Measurements from ENCODE around the gene TERB1.
"Not testable (repeated sequence)": the region's sequence is repeated elsewhere in the genome, so short reads cannot be mapped to it uniquely, and the experiment has no call there.

Gene TERB1

DNA sequence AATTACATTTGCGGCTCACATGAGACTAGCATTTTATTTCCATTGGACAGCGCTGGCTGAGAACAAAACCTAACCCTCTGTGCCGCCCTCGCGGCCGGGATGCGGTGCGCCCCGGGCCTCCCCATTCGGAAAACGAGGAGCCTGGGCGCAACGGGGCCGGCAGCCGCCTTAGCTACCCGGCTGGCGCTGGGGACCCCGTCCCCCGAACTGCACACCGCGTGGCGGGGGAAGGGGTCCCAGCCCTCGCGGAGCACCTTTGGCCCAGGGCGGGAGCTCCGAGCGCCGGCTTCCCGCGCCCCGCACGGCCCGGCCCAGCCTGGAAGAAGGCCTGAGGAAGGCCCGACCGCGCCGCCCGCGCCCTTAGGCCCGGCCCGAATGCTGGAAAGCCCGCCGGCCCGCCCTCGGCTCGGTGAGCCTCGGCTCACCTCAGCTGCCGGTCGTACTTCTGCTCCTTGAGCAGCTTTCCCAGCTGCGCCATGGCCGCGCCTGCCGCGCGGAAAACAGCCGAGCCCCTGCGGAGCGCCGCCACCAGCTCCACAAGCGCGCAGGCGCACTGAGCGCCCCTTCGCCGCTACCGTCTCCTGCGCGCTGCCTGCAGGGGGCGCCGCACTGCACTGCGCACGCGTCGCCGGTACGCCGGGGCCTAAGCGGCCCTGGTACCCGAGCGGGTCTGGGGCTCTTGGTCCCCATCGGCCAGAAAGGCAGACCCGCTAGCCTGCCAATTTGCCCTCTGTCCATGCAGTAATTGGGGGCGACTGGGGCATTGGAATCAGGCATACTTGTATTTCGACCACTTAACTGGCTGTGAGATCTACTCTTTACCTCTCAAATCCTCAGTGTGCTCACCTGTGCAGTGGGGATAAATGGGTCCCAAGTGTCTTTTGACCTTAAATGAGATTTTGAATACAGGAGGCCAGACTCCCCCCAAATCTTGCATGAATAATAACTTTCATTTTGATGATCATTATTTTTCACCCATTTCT lies 29.3 kb upstream of the TERB1 start, which contains the start of gene NAE1:
NAE1 (minus strand) TSS at position 555 of the 983 bp plus-strand sequence; CDS start at position 478, 77 bp downstream.
- DNase-seq (ENCODE audit: low spot score) = peak; percentile 89

GRCh38 chr16:66824006-66824405 lies 22.6 kb upstream of the TERB1 start:
- no peak for DNase-seq (ENCODE audit: low spot score)

DNA sequence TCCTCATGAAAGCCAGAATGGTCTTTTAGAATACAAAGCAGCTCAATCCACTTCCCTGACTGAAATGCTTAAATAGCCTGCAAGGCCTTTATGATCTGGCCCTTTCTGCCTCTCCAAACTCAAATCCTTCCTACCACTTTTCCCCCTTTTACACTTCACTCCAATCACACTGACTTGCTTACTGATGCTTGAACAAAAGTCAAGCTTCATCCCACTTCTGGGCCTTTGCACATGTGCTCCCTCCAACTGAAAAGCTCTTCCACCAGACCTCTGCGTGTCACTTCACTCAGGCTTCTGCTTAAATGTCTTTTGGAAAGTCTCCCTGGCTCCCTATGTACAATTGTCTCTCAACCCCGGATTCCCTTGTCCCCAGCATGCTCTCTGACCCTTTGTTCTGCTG lies 13.3 kb upstream of the TERB1 start:
- DNase-seq (ENCODE audit: low spot score) = no peak

GRCh38 chr16:66811043-66811442 lies 9.7 kb upstream of the TERB1 start:
- no peak for DNase-seq (ENCODE audit: low spot score)

DNA sequence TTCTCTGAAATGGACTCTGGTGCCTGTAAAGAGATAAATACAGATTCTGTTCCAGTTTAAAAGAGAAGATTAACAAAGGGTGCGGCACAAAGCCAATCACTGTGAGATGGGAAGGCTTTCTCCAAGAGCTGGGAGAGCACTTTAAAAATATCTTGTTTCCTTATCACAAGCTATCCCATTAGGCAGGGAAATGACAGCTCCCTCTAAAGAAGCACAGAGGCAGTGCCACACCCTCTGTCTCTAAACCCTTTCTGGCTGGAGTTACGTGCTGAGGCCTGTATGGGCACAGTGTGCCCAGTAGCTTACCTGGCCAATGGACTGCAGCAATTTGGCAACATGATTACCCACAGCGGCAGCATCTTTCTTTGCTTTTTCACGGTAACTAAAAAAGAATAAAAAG lies 9.0 kb upstream of the TERB1 start:
- DNase-seq (ENCODE audit: low spot score) = no peak

GRCh38 chr16:66809765-66810164 lies 8.4 kb upstream of the TERB1 start:
- DNase-seq (ENCODE audit: low spot score) = no peak

GRCh38 chr16:66802159-66802558 lies 775 bp upstream of the TERB1 start:
- no peak for DNase-seq (ENCODE audit: low spot score)

DNA sequence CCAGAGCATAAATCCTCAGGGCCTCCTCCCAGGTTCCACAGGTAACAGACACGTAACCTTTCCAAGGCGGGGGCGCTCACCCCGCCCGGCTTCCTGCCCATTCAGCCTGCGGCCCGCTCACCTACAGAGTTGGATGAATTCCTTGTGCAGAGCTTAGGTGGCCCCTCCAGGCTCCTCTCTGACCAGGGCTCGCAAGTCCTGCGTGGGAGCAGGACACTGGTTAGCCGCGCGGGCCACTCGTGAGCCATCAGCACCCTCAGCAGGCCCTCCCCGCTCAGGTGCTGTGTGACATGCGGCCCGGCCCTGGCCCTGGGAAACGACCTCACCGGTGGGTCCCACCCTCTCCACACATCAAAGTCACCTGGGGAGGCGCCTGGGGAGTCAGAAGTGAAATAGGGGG lies 528 bp downstream of the TERB1 start:
- DNase-seq (ENCODE audit: low spot score) = no peak

- DNase-seq (ENCODE audit: low spot score) = no peak
Measured at GRCh38 chr16:66798161-66798560, 3.2 kb downstream of the TERB1 start.

GRCh38 chr16:66793984-66794383 lies 7.4 kb downstream of the TERB1 start:
- not testable (repeated sequence) for DNase-seq (ENCODE audit: low spot score)

- DNase-seq (ENCODE audit: low spot score) = no peak
Measured at GRCh38 chr16:66790130-66790733, 11.2 kb downstream of the TERB1 start.

DNA sequence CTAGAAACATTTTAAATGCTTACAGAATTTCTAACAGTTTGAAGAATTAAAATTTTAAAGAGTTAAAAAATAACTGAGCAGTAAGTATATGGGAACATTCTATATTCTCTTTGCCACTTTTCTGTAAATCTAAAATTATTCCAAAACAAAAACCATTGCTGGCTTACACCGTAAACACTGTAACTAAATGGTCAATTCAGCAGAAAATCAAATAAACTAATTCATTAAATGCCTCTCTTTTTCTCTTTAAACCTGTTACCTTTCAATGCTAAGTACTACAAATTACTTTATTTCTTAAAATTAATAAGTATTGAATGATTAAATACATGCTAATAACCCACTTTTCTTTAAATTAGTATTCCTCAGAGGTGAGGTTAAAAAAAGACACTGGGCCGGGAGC lies 14.0 kb downstream of the TERB1 start:
- DNase-seq (ENCODE audit: low spot score) = no peak

- DNase-seq (ENCODE audit: low spot score) = no peak
Measured at GRCh38 chr16:66786551-66786950, 14.8 kb downstream of the TERB1 start.

- DNase-seq (ENCODE audit: low spot score) = no peak
Measured at GRCh38 chr16:66776457-66776856, 24.9 kb downstream of the TERB1 start.

DNA sequence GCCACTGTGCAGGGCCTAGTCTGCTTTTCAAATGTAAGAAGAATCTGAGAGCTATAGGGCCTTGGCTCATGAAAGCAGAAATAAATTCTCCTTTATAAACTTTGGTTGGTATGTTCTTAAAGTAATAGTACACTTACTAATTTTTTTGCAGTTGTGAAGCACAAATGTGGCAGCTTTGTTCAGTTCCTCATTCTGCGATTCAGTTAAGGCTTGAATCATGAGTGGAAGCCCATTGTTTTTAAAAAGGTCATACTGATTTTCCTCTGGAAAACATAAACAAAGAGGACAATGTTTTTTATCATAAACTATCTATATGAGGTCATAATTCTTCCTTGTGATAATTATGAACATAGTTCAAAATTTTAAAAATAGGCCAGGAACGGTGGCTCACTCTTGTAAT lies 26.4 kb downstream of the TERB1 start:
- DNase-seq (ENCODE audit: low spot score) = no peak

GRCh38 chr16:66758086-66758485 lies 43.3 kb downstream of the TERB1 start:
- DNase-seq (ENCODE audit: low spot score) = no peak

DNA sequence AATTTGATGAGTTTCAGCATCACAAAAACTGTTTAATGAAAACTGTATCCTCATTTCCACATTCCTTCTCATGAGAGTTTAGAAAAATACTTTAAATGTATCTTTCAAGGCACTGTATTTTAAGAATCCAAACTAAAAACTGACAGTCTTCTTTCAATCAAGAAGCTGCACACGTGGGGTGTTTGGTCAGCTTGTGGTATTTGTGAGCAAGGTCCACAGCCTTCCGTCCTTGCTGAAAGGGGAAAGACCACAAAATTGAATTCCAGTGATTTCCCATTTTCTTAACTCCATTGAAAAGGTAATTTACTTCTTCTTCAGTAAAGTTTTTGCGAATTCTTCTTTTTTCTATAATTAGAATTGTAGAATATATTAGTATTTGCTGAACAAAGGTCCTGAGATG lies 46.6 kb downstream of the TERB1 start:
- no peak for DNase-seq (ENCODE audit: low spot score)

GRCh38 chr16:66754211-66754610 lies 47.2 kb downstream of the TERB1 start:
- no peak for DNase-seq (ENCODE audit: low spot score)

DNA sequence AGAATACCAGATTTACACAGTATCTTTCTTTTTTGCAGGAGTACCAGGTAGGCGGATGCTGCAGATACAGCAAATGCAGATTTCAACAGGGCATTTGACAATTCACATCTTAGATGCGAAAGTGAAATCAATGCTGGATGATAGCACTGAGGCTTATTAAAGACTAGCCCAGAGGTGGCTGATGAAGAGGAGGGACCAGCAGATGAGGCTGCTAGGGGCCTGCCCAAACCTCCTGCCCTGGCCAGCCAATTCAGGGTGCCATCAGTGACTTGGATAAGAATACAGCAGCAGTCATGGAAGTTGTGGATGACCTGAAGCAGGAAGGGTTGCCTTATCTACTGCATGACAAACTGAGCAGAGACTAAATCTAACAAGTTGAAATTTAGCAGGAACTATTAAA lies 48.4 kb downstream of the TERB1 start:
- DNase-seq (ENCODE audit: low spot score) = no peak

DNA sequence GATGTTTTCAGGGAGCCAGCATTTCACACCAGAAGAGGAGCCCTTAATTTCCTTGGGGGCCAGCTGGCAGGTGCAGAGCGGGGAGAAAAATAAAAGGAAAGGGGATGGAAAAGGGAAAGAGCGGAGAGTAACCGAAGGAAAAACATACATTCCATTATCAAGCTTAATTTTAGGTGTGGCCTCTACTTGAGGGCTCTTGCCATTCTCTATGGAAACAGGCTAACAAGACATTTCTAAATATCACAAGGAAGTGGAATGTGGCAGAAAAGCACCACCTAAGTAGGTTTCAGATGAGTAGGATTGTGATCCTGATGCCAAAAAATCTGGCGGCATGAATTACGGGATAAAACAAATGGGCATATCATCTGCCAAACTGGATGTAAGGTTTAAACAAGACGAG lies 49.0 kb downstream of the TERB1 start:
- no peak for DNase-seq (ENCODE audit: low spot score)

DNA sequence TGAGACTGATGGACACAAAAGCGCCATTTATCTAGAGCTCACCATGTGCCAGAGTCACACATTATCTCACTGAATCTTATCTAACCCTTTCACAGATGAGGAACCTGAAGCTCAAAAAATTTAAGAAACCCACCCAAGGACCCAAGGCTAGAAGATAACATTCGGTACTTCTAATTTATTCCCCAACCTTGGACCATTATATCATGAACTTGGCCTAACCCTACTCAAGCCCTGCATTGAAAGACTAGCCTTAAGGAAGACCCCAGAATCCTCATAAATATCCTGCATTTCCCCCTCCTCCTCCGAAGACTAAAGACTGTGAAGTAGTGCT lies 49.4 kb downstream of the TERB1 start:
- DNase-seq (ENCODE audit: low spot score) = no peak

DNA sequence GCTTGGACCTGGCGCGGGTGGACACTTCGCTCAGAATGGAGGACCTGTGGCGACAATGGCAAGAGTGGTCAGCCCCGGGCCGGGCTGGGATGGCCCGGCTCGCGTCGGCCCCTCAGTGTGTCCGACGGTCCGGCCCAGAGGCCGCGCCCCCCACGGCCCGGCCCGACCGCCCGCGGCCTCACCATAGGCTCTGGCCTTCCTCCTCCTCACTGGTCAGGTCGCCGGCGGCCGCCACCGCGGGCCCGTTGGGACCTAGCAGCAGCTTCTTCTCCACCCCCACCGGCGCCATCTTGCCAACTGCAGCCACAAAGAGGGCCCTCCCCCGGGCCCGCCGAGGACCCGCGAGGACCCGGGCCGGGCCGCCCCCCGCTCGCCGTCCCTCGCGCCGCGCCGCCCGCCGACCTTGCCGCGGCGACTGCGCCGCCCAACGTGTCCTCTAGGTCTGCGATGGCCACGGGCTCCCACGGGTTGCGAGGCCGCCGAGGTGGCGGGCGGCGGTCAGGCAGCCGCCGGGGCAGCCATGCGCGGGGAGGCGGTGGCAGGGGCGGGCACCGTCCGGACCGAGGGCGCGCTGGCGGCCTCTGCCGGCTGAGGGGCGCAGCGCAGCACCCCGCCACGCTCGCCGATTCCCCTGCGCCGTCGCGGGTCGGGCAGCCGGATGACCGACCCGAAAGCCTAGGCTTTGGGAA lies 49.9 kb downstream of the TERB1 start, which contains the start of gene DYNC1LI2:
DYNC1LI2 (minus strand) TSS at position 307 of the 689 bp plus-strand sequence; CDS start at position 289, 18 bp downstream.
- peak; percentile 72 for DNase-seq (ENCODE audit: low spot score)

DNA sequence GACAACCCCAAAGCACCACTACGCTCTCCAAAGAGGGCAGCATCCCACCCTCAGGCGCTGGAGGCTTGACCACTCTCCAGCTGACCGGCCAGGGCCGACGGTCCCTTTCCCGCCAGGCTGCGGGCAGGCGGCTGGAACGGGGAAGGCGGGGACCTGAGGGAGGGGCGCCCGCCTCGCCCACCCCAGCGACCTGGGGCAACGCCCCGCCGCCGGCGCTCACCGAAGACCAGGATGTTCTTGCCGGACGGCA lies 50.4 kb downstream of the TERB1 start:
- DNase-seq (ENCODE audit: low spot score) = peak; percentile 29

Data from SK-N-DZ (cell line).